NCI-H82 treated with DMSO at 0.1 percent for 48 hours (cell line): ENCODE measurements around the gene SAA4.
"Not testable (repeated sequence)": the region's sequence is repeated elsewhere in the genome, so short reads cannot be mapped to it uniquely, and the experiment has no call there.

ENCODE experiments used
- DNase-seq: peaks from one replicate; lab custom pipeline; 2025; ENCODE audit not compliant: unreplicated experiment; lab: John Stamatoyannopoulos, UW

Gene SAA4

DNA sequence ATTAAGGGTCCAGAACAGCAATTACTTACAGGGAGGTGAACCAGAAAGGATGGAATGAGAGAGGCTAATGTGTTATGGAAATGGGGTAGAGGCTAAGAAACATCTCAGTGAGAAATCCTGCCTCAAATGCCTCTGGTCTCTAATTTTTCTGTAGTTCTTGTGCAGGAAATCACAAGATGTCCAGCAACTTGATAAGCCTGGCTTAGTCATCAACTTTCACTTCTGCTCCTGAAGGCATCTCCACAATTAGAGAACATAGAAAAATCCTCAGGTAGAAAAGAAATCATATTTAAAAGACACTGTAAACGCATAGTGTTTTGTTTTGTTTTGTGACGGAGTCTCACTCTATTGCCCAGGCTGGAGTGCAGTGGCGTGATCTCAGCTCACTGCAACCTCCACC is 45.2 kb downstream of the SAA4 start:
- no peak for DNase-seq

DNA sequence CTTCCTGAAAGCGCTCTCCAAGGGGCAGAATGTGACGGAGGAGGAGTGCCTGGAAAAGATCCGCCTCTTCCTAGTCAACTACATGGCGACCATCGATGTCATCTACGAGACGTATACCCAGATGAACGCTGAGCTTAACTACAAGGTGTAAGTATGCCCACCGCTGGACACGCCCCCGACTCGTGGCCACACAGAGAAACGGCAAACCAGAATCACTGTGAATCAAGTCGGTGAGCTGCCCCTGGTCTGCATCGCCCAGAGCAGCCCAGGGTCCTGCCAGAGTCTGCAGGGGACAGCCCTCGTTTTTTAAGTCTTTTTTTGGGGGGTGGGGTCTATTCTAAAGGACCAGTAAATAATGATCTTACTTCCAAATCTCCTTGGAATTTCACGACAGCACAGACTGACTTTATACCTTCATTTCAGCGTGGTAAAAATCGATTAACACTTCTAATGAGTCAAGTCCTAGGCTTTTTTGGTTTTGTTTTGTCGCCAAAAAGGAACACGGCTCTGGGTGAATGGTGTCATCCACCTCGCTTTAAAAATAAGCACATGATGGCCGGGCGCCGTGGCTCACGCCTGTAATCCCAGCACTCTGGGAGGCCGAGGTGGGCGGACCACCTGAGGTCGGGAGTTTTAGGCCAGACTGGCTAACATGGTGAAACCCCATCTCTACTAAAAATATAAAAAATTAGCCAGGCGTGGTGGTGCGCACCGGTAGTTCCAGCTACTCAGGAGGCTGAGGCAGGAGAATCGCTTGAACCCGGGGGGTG is 46.9 kb downstream of the SAA4 start:
- not testable (repeated sequence) for DNase-seq

DNA sequence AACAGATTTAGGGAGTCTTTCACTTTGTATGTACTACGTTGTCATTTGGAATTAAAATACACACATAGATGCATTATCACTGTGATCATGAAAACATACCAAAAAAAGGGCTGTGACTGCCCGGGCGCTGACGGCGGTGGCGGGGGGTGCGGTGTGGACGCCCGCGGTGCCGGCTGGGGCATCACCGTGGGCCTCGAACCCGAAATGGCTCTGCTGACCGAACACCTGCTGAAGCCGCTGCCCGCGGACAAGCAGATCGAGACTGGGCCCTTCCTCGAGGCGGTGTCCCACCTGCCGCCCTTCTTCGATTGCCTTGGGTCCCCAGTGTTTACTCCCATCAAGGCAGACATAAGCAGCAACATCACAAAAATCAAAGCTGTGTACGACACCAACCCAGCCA is 47.8 kb downstream of the SAA4 start:
- DNase-seq = no peak
